Mesodermal cell (in vitro differentiated cells): ENCODE results near the gene BRD3OS.
A peak's percentile ranks its signal among the peaks of the same experiment; 100 is the strongest.

Experiments
- H3K27ac ChIP-seq: 2 replicates; pipeline ENCODE4 v1.7.0; 2013; ENCODE audit warnings: mild to moderate bottlenecking, low read depth, low read length, moderate library complexity; ENCODE audit not compliant: severe bottlenecking
- H3K36me3 ChIP-seq: 2 replicates; pipeline ENCODE4 v1.7.1; 2013; ENCODE audit warnings: mild to moderate bottlenecking, low read length, moderate library complexity; ENCODE audit not compliant: control insufficient read depth, insufficient read depth
- H3K4me1 ChIP-seq: one replicate; pipeline ENCODE4 v1.7.1; 2013; ENCODE audit warnings: mild to moderate bottlenecking, low read length; ENCODE audit not compliant: insufficient read depth, control insufficient read depth, poor library complexity, severe bottlenecking
- H3K4me3 ChIP-seq: 2 replicates; pipeline ENCODE4 v1.7.0; 2013; ENCODE audit warnings: low read length, control low read depth, mild to moderate bottlenecking; ENCODE audit not compliant: insufficient read depth, poor library complexity, severe bottlenecking; ENCODE audit errors: extremely low read depth
- H3K9me3 ChIP-seq: 2 replicates; pipeline ENCODE4 v1.7.1; 2013; ENCODE audit warnings: mild to moderate bottlenecking, low read length, moderate library complexity; ENCODE audit not compliant: control insufficient read depth
- WGBS, 2 experiments: methylation state at CpG; one replicate each; pipeline ENCODE4 v1.1.5; 2013; ENCODE audit warnings: missing lambda C conversion rate in 2 of 2; ENCODE audit not compliant: insufficient coverage in 2 of 2; 5-methylcytosine and 5-hydroxymethylcytosine counted together

The BRD3OS gene

GRCh38 chr9:133989625-133990365 is 35.5 kb upstream of the BRD3OS start:
- Histone ChIP-seq H3K27ac (no peak overlapping the region), H3K36me3 (peaks cover 4% of the 10 kb centered on the region), H3K9me3 (no peaks in the 10 kb centered on the region), H3K4me1 (peaks cover 23% of the 10 kb centered on the region), H3K4me3 (peak overlapping the region; percentile 67)
- 90 to 92% methylated on average over 14 to 20 of the region's 24 CpGs for WGBS, 2 experiments

- Histone ChIP-seq H3K4me1 (peaks cover 23% of the 10 kb centered on the region), H3K9me3 (no peaks in the 10 kb centered on the region), H3K36me3 (peaks cover under 1% of the 10 kb centered on the region), H3K4me3 (peak overlapping the region; percentile 67), H3K27ac (peak overlapping the region; percentile 80)
- WGBS, 2 experiments = 20 to 21% methylated on average over 25 to 27 of the region's 31 CpGs
Observed at GRCh38 chr9:133990366-133991213, 34.7 kb upstream of the BRD3OS start.

- Histone ChIP-seq H3K36me3 (no peaks in the 10 kb centered on the region), H3K4me3 (peak overlapping the region; percentile 67), H3K9me3 (no peaks in the 10 kb centered on the region), H3K4me1 (peaks cover 23% of the 10 kb centered on the region), H3K27ac (peak overlapping the region; percentile 80)
- 0 to 1% methylated on average over 66 to 70 of the region's 82 CpGs for WGBS, 2 experiments
Observed at GRCh38 chr9:133991214-133991921, 33.9 kb upstream of the BRD3OS start.

- peaks cover 23% of the 10 kb centered on the region for H3K4me1 ChIP-seq
- WGBS, 2 experiments = 0% methylated on average over 90 to 104 of the region's 124 CpGs
- H3K27ac ChIP-seq = peak within 1 kb of the TSS; percentile 80
- no peaks in the 10 kb centered on the region for H3K36me3 ChIP-seq
- peak within 1 kb of the TSS; percentile 69 for H3K4me3 ChIP-seq
- H3K9me3 ChIP-seq = no peaks in the 10 kb centered on the region
Observed at GRCh38 chr9:133991964-133992779, 33.1 kb upstream of the BRD3OS start, which contains the start of gene VAV2. TSS of gene VAV2 (minus strand) at chr9:133992324. CDS start at chr9:133992278, 46 bp downstream.

GRCh38 chr9:133992780-133993634 is 32.3 kb upstream of the BRD3OS start:
- H3K9me3 ChIP-seq = no peaks in the 10 kb centered on the region
- H3K27ac ChIP-seq = peak overlapping the region; percentile 69
- H3K4me1 ChIP-seq = peaks cover 23% of the 10 kb centered on the region
- WGBS, 2 experiments = 1 to 2% methylated on average over 36 to 56 of the region's 74 CpGs
- H3K36me3 ChIP-seq = no peaks in the 10 kb centered on the region
- peak overlapping the region; percentile 69 for H3K4me3 ChIP-seq

- Histone ChIP-seq H3K9me3 (no peaks in the 10 kb centered on the region), H3K27ac (peak overlapping the region; percentile 69), H3K36me3 (no peaks in the 10 kb centered on the region), H3K4me3 (peak overlapping the region; percentile 69), H3K4me1 (peaks cover 23% of the 10 kb centered on the region)
- 80 to 87% methylated on average over 12 to 16 of the region's 16 CpGs for WGBS, 2 experiments
Observed at GRCh38 chr9:133993635-133994253, 31.5 kb upstream of the BRD3OS start.

GRCh38 chr9:133994353-133995011 is 30.8 kb upstream of the BRD3OS start:
- Histone ChIP-seq H3K27ac (no peak overlapping the region), H3K36me3 (no peaks in the 10 kb centered on the region), H3K4me1 (peaks cover 23% of the 10 kb centered on the region), H3K9me3 (no peaks in the 10 kb centered on the region), H3K4me3 (no peak overlapping the region)
- 3 to 11% methylated on average over 7 of the region's 11 CpGs for WGBS, 2 experiments

- H3K9me3 ChIP-seq = no peaks in the 10 kb centered on the region
- 89 to 95% methylated on average over 12 to 14 of the region's 17 CpGs for WGBS, 2 experiments
- H3K36me3 ChIP-seq = no peaks in the 10 kb centered on the region
- H3K4me3 ChIP-seq = no peak overlapping the region
- H3K4me1 ChIP-seq = peaks cover 15% of the 10 kb centered on the region
- no peak overlapping the region for H3K27ac ChIP-seq
Observed at GRCh38 chr9:133995012-133995896, 30.0 kb upstream of the BRD3OS start.
